NCI-H2196 treated with DMSO at 0.1 percent for 48 hours (cell line): Measurements from ENCODE around the gene SOST.

Experiments
- DNase-seq: peaks from one replicate; lab custom pipeline; 2025; ENCODE audit not compliant: unreplicated experiment; lab: John Stamatoyannopoulos, UW

Gene SOST

DNA sequence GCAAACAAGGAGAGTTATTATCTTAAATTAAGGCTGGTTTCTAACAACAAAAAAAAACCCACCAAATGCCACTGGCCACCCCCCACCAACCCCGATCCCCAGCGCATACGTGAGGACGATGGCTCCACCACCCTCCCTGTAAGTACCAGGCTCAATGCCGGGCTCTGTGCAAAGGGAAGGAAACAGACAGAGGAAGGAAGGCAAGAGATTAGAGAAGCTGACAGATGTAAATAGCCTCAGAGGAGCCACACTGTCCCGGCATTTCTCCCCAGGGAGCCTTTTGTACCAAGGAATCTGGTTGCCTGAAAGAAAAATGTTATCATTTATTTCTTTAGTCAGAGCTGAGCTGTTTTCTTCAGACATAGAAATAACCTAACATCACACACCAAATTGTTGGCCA is 13.1 kb downstream of the SOST start:
- DNase-seq, result no peak

- DNase-seq, result no peak
Measured at GRCh38 chr17:43741636-43742035, 17.0 kb downstream of the SOST start.

GRCh38 chr17:43740541-43740940 is 18.1 kb downstream of the SOST start:
- no peak for DNase-seq

GRCh38 chr17:43737722-43738121 is 20.9 kb downstream of the SOST start:
- no peak for DNase-seq

DNA sequence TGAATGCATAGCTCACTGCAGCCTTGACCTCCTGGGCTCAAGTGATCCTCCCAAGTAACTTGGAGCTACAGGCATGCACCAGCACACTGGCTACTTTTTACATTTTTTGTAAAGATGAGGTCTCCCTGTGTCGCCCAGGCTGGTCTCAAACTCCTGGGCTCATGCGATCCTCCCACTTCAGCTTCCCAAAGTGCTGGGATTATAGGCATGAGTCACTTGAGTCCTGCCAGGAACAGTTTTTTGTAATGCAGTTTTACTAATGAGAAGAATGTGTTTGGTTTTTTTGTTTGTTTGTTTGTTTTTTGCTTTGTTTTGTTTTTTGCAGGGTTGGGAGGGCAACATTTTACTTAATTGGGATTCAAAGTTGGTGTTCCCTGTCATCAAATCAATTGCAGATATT is 22.2 kb downstream of the SOST start:
- no peak for DNase-seq

- DNase-seq, result no peak
Measured at GRCh38 chr17:43734376-43734775, 24.2 kb downstream of the SOST start.

GRCh38 chr17:43733956-43734355 is 24.6 kb downstream of the SOST start:
- DNase-seq, result no peak

DNA sequence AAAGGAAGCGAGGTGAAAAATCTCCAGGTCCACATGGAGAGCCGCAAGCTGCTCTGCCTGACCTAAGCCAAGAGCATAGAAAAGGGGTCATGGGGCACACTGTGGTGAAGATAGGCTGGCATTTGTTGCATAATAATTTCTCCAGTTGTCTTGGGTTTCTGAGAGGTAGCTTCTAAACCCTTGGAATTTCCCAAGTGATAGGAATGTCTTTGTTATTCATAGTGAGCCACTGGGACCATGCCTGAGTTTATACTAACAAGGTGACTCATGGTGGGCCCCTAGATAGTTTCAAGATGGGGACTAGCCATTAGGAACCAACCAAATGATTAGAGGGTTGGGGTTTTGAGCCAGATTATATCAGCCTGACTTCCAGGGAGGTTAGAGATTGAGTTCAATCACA is 25.6 kb downstream of the SOST start:
- no peak for DNase-seq

GRCh38 chr17:43728081-43728480 is 30.5 kb downstream of the SOST start:
- no peak for DNase-seq

DNA sequence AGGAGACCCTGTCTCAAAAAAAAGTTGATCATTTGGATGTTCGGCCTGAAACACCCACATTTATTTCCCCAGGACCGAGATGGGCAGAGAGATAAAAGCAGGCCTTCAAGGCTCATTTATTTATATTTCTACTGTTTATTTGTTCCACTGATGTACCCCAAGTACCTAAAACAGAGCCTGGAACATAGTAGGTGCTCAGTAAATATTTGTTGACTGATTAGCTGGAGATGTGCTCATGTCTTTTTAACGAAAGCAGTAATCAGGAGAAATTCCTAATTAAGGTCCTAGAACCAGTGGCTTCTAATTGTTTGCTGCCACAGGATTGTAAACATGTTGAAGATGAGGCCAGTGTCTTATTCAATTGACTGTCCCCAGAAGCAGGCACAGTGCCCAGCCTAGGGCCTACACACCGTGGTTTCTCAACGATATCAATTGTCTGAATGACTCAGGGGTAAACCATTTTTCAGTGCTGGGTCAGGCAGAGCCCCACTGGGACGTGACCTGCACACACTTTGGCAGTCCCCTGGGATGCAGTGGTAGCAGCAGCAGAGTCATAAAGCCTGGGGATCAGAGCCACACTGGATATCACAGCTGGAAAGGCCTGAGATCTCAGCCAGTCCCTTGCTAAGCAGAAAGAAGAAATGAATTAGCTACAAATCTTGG is 34.8 kb downstream of the SOST start:
- DNase-seq, result no peak

DNA sequence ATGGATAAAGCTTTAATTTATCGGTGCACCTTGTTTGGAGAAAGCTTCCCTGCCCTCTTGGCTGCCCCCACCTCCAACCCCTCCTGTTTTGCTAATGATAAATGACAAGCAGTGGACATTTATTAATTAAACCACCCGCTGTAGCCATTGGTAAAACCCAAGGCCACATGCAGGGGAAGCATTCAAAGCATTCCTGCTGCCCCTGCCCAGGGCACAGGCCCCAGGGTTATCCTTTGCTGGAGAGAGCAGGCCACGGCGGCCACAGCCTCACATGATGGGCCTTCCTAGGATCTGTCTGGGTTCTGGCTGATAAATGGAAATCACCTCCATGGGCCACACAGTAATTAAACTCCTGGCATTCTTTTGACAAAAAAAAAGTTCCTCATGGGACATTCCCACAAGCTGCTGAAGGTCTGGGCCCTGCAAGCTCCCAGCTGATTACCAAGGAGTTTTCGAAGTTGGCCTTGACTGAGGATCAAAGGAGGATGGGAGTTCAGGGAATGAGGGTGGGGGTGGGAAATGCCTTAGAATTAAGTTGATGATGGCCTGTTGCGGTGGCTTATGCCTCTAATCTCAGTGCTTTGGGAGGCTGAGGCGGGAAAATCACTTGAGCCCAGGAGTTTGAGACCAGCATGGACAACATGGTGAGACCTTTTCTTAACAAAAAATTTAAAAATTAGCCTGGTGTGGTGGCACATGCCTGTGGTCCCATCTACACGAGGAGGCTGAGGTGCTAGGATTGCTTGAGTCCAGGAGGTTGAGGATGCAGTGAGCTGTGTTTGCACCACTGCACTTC is 35.5 kb downstream of the SOST start:
- no peak for DNase-seq

DNA sequence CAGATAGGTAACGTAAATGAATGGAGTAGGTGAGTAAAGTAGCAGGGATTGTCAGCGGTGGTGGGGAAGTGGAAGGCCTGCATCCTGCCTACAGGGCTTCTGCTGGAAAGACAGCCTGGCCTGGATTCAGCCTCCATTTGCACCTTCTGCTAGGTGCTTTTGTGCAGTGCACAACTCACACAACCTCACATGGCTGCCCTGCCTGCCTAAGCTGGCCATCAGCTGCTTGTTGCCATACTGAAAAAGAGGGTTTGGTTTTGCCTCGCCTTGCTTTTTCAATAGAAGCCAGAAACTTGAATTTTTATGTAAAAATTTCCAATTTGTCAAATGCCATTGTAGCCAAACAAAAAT is 36.3 kb downstream of the SOST start:
- no peak for DNase-seq

DNA sequence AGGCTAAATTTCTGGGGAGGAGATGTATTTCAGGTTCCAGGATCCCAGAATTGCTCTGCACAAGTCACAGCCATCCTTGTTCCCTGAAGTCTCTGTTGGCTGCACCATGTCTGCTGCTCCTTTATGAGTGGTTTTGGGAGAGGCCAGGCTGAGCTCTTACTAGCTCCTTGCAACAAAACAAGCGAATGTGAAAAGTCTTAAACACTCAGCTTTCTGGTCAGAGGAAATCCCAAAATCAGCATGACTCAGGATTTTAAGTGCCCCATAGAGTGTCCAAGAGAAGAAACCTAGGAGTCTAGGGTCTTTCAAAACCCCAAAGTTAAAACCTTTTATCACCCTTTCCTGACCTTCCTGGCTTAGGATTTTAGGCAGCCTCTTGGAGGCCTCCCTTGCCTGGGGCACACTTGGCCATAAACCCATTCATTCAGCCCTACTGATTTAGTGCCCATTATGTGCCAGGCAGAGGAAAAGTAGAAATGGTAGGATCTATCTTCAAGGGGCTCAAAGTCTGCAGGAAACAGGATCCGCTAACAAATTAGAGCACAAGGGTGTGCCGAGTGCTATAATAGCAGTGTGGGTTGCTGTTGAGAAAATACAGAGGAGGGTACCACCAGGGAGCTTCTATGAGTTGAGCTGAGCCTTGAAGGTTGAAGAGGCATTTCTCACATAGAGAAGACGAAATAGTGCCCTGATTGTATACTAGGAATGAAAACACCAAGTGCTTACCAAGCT is 36.9 kb downstream of the SOST start:
- DNase-seq, result no peak

DNA sequence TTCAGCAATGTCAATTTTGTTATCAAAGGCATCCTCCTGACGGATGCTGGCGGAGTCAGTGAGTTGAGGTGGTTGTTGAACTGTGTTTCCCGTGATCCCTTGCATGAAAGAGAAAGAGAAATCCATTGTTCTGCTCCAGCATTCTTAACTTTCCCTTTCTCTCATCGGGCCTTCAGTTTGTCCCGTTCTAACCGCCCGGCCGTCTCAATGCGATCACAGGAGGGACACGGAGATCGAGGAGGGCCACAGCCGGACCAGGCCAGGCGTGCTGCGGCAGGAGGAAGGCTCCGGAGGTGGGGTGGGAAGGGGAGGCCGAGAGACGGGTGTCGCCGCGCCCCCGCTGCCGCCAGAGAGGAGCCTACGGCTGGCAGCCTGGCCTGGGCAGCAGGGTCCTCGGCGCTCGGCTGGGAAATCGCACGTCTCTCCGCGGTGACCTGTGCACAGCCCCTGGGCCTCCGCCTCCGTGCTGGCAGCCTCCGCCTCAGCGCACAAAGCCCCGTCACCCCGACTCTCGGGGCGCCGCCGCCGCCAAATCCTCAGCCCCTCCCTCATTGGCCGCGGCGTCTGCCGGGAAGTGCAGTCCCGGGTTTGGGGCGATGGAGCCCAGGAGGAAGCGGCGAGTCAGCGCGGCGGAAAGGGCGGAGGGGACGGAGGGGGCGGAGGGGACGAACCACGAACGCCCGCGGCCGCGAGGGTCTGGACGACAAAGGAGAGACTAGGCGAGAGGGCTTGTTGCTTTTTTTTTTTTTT is 38.1 kb downstream of the SOST start:
- DNase-seq, result no peak

DNA sequence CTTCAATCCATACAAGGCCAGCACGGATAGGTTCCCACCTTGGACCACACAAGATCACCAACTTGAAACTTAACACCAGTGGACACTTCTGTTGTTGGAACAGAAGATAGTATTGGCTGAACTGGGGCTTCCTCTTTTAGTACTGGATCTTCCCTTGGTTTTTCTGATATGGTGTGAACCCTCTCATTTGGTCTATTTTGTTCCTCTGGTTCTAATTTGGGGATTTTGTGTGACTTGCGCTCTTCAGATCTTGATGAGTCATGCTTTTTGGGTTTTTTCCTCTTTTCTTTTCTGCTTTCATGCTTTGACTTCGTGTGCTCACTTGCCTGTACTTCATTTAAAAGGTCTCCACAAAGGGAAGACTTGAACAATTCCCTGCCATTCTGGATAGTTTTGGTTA is 39.0 kb downstream of the SOST start:
- no peak for DNase-seq

GRCh38 chr17:43718544-43718943 is 40.0 kb downstream of the SOST start:
- DNase-seq, result no peak

DNA sequence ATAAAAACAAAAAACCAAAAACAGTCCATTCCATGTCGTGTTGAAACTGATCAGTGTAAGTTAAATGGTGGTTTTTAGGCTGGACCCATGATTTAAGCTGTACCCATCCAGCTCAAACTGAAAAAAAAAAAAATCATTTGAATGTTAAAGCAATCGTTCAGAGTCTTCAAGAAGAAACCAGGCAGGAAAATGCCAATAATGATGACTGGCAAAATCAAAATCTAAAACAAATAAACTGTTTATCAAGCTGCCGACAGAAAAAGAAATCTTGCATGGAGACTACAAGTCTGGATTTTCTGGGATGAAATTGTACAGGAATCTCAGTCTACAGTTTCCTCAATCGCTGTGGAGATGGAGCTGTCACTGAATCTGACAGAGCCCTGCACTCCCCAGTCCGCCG is 40.7 kb downstream of the SOST start:
- DNase-seq, result no peak

- DNase-seq, result no peak
Measured at GRCh38 chr17:43714465-43715149, 44.0 kb downstream of the SOST start.

DNA sequence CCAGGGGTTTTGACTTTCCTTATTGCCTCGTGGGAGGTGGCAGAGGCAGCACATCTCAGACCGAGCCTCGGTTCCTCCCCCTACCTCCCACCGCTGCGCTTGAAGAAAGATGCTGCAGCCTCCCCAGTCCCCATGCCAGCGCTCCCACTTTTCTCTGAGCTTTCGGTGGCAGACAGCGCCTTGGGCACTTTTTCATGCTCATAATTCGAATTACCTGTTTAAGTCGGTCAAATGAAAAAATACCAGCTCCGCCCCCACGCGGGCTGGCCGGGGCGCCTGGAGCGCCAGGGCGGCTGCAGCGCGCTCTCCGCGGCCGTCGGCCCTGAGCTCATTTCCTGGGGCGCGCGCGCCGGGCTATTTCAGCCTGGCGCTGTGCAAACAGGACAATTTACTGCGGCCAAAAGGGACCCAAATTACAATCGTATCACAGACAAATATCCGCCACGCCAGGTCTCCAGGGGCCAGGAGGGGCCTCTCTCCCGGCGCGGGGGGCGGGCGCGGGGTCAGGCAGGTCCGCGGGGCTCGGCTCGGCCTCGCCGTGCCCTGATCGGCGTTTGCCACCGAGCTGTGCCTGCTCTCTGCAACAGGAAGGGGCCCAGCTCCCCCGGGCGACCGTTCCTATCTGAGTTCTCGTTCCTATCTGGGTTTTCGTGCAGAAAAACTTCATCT is 45.0 kb downstream of the SOST start:
- DNase-seq, result no peak

- no peak for DNase-seq
Measured at GRCh38 chr17:43712397-43712796, 46.2 kb downstream of the SOST start.
